ENCODE measurements around the gene MARCHF10.
"Not testable (repeated sequence)": the region's sequence is repeated elsewhere in the genome, so short reads cannot be mapped to it uniquely, and the experiment has no call there.

Gene MARCHF10

GRCh38 chr17:62714016-62714777 lies 93.9 kb downstream of the MARCHF10 start:
- FAIRE-seq: no peak

- FAIRE-seq: no peak
Observed at GRCh38 chr17:62713086-62713881, 94.8 kb downstream of the MARCHF10 start.

- no peak for FAIRE-seq
Observed at GRCh38 chr17:62712171-62712581, 95.9 kb downstream of the MARCHF10 start.

- no peak for FAIRE-seq
Observed at GRCh38 chr17:62708587-62708986, 99.5 kb downstream of the MARCHF10 start.

- no peak for FAIRE-seq
Observed at GRCh38 chr17:62707425-62707739, 100.7 kb downstream of the MARCHF10 start.

- no peak for FAIRE-seq
Observed at GRCh38 chr17:62706598-62707424, 101.3 kb downstream of the MARCHF10 start.

- no peak for FAIRE-seq
Observed at GRCh38 chr17:62705778-62706597, 102.1 kb downstream of the MARCHF10 start.

GRCh38 chr17:62705156-62705777 lies 102.8 kb downstream of the MARCHF10 start:
- no peak for FAIRE-seq

- no peak for FAIRE-seq
Observed at GRCh38 chr17:62704381-62704971, 103.6 kb downstream of the MARCHF10 start.

- FAIRE-seq: no peak
Observed at GRCh38 chr17:62703776-62704380, 104.2 kb downstream of the MARCHF10 start.

- FAIRE-seq: no peak
Observed at GRCh38 chr17:62703261-62703775, 104.8 kb downstream of the MARCHF10 start.

- FAIRE-seq: no peak
Observed at GRCh38 chr17:62702746-62703260, 105.3 kb downstream of the MARCHF10 start.

- no peak for FAIRE-seq
Observed at GRCh38 chr17:62701706-62702085, 106.4 kb downstream of the MARCHF10 start.

GRCh38 chr17:62700964-62701705 lies 107.0 kb downstream of the MARCHF10 start:
- no peak for FAIRE-seq

GRCh38 chr17:62698459-62698858 lies 109.7 kb downstream of the MARCHF10 start:
- not testable (repeated sequence) for FAIRE-seq

GRCh38 chr17:62696726-62697490 lies 111.2 kb downstream of the MARCHF10 start:
- FAIRE-seq: no peak

- FAIRE-seq: no peak
Observed at GRCh38 chr17:62696256-62696655, 111.9 kb downstream of the MARCHF10 start.

GRCh38 chr17:62695093-62695738 lies 112.9 kb downstream of the MARCHF10 start:
- not testable (repeated sequence) for FAIRE-seq

All from islet of Langerhans (tissue), 1 donor.